ACHN (cell line): ENCODE data around the gene PTPN1.

ENCODE experiments used
- DNase-seq: peaks from one replicate; pipeline ENCODE4 v3.0.0-alpha.2; 2015
- in situ Hi-C: cut with HindIII; loops from 2 replicates; pipeline ENCODE4 v1.10.0; 2017; ENCODE audit warnings: low sequenced_read_pairs, low pct_ligation_motif_present, low pct_unique_long_range_greater_than_20kb

Gene PTPN1

GRCh38 chr20:50633361-50633760, 123.2 kb downstream of the PTPN1 start:
- no peak for DNase-seq
- in situ Hi-C loops: no loop called here

GRCh38 chr20:50634191-50634590, 124.0 kb downstream of the PTPN1 start:
- no peak for DNase-seq
- in situ Hi-C loops: no loop called here
